IMR-90 (cell line): ENCODE measurements around the gene CRAMP1.

Experiments used
- CTCF ChIP-seq: conservative IDR thresholded peaks from 2 replicates; pipeline ENCODE4 v1.5.1; 2012; ENCODE audit warnings: mild to moderate bottlenecking, low read depth, low read length, improper control_type of control experiment
- POLR2A ChIP-seq: IDR thresholded peaks from 2 replicates; pipeline ENCODE4 v1.6.1; 2012; ENCODE audit warnings: mild to moderate bottlenecking, low read depth, low read length

- TF ChIP-seq CTCF, result no peak
- no peak for TF ChIP-seq POLR2A
Measured at GRCh38 chr16:1631230-1631629, 19.1 kb downstream of the CRAMP1 start.
